ENCODE measurements around the gene CETN2.

GRCh38 chrX:152821145-152821765 lies 9.3 kb downstream of the CETN2 start:
- TF ChIP-seq, protein P1, sequence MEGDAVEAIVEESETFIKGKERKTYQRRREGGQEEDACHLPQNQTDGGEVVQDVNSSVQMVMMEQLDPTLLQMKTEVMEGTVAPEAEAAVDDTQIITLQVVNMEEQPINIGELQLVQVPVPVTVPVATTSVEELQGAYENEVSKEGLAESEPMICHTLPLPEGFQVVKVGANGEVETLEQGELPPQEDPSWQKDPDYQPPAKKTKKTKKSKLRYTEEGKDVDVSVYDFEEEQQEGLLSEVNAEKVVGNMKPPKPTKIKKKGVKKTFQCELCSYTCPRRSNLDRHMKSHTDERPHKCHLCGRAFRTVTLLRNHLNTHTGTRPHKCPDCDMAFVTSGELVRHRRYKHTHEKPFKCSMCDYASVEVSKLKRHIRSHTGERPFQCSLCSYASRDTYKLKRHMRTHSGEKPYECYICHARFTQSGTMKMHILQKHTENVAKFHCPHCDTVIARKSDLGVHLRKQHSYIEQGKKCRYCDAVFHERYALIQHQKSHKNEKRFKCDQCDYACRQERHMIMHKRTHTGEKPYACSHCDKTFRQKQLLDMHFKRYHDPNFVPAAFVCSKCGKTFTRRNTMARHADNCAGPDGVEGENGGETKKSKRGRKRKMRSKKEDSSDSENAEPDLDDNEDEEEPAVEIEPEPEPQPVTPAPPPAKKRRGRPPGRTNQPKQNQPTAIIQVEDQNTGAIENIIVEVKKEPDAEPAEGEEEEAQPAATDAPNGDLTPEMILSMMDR (IDR thresholded peaks at IDR 0.05) = peak; percentile 85
- TF ChIP-seq TCF7L2 (IDR thresholded peaks at IDR 0.05; ENCODE audit: low read depth, low read length) (no peak), POLR2AphosphoS5 (IDR thresholded peaks at IDR 0.05; ENCODE audit: low read depth, low read length) (no peak)

All from Panc1 (cell line).